GM12892 (cell line): Measurements from ENCODE around the gene ARL3.

Experiments
- POLR2A ChIP-seq: IDR thresholded peaks from 2 replicates; pipeline ENCODE4 v1.6.1; 2011; ENCODE audit warnings: low read depth, low read length, control low read depth
- POLR2AphosphoS5 ChIP-seq: IDR thresholded peaks from 2 replicates; pipeline ENCODE4 v1.6.1; 2011; ENCODE audit warnings: low read depth, low read length, control low read depth

DNA sequence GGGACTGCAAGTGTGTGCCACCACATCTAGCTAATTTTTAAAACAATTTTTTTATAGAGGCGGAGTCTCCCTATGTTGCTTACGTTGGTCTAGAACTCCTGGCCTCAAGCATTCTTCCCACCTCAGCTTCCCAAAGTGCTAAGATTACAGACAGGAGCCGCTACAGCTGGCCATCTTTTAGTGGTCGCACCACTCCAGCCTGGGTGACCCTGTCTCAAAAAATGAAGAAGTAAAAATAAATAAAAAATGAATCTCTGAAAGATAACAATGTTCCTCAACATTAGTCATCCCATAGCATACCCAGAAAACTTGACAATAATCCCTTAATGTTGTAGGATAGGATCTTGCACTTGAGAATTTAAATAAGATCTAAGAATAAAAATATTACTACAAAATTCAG is 47.8 kb upstream of the ARL3 start:
- TF ChIP-seq POLR2AphosphoS5 (no peak), POLR2A (no peak)
